ENCODE data around the gene PLXDC2. TPM values are rescaled to one million over a fixed set of nuclear protein-coding genes. Genes with fewer than 3 reads are reported as not detected.

The PLXDC2 gene
- total RNA-seq, 1 experiment from 2014 or later: not detected

DNA sequence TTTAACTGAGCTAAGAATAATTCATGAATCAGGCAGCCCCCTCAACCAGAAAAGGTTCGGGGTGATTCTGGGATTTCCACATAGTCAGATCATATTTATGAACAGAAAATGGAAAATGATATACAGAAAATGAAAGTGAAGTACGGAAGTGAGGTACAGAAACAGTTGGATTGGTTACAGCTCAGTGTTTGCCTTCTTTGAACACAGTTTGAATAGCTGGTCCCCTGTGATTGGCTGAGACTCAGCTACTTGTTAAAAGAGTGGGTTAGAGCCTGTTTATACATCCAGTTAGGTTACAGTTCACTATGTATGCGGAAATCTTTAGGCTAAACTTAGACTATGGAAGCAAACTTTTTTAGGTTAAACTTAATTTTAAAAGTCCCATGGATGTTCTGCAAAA, 511.7 kb downstream of the PLXDC2 start:
- intact Hi-C loops (cut with micrococcal nuclease; ENCODE audit: unreplicated experiment): no loop called here
- Mint-ChIP-seq H3K4me1 (ENCODE audit: low read depth, unreplicated experiment) (no peaks in the 10 kb centered on the region), H3K27ac (ENCODE audit: unreplicated experiment) (no peak overlapping the region), H3K9me3 (ENCODE audit: low read depth, unreplicated experiment) (peaks cover 12% of the 10 kb centered on the region), H3K4me3 (ENCODE audit: low read depth, unreplicated experiment) (no peak overlapping the region), H3K36me3 (ENCODE audit: insufficient read depth, unreplicated experiment) (no peaks in the 10 kb centered on the region), H3K27me3 (ENCODE audit: unreplicated experiment) (no peaks in the 10 kb centered on the region)
- DNase-seq: no peak
- no TSS peak for BruUV-seq (replicated peaks)
- TF ChIP-seq, protein P1, sequence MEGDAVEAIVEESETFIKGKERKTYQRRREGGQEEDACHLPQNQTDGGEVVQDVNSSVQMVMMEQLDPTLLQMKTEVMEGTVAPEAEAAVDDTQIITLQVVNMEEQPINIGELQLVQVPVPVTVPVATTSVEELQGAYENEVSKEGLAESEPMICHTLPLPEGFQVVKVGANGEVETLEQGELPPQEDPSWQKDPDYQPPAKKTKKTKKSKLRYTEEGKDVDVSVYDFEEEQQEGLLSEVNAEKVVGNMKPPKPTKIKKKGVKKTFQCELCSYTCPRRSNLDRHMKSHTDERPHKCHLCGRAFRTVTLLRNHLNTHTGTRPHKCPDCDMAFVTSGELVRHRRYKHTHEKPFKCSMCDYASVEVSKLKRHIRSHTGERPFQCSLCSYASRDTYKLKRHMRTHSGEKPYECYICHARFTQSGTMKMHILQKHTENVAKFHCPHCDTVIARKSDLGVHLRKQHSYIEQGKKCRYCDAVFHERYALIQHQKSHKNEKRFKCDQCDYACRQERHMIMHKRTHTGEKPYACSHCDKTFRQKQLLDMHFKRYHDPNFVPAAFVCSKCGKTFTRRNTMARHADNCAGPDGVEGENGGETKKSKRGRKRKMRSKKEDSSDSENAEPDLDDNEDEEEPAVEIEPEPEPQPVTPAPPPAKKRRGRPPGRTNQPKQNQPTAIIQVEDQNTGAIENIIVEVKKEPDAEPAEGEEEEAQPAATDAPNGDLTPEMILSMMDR (IDR thresholded peaks at IDR 0.05; ENCODE audit: unreplicated experiment): no peak
- CTCF ChIA-PET: no interaction called here

DNA sequence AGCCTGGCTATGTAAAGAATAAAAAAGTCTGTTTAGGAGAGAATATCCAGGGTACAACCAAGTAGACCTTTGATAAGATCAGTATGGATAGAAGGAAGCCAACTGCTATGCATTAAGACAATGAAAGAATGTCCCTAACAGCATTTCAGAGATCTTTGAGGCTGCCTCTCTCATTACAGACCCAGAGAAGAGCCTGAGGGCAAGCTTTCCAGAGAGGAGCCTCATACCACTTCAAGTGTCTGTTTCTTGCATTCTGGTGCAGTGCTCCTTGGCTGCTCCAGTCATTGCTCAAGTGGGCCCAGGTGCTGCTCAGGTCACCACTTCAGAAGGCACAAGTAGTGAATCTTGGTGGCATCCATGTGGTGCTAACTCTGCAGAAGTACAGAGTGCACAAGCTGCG, 514.0 kb downstream of the PLXDC2 start:
- Mint-ChIP-seq H3K9me3 (ENCODE audit: low read depth, unreplicated experiment) (peaks cover 12% of the 10 kb centered on the region), H3K4me3 (ENCODE audit: low read depth, unreplicated experiment) (no peak overlapping the region), H3K27me3 (ENCODE audit: unreplicated experiment) (no peaks in the 10 kb centered on the region), H3K27ac (ENCODE audit: unreplicated experiment) (no peak overlapping the region), H3K36me3 (ENCODE audit: insufficient read depth, unreplicated experiment) (no peaks in the 10 kb centered on the region), H3K4me1 (ENCODE audit: low read depth, unreplicated experiment) (no peaks in the 10 kb centered on the region)
- TF ChIP-seq, protein P1 (IDR thresholded peaks at IDR 0.05; ENCODE audit: unreplicated experiment): no peak
- no peak for DNase-seq
- intact Hi-C loops (cut with micrococcal nuclease; ENCODE audit: unreplicated experiment): no loop called here
- no TSS peak for BruUV-seq (replicated peaks)
- CTCF ChIA-PET: no interaction called here

DNA sequence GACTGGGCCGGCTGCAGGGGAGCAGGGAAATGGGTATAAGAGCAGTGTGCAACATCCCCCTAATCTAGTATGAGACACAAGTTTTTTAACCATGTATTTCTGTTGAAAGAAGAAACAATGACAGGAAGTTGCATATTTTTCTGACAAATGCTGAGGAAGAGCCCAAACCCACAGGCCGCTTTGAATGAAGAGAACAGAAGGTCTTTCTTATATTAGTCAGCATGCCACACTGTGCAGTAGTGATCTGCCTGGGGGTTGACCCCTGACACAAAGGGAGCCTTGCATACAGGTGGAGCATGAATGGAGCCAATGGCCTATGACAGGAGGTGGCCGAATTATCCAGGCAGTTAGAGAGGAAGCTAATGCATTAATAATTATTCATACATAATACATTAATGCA, 518.3 kb downstream of the PLXDC2 start:
- Mint-ChIP-seq H3K4me3 (ENCODE audit: low read depth, unreplicated experiment) (no peak overlapping the region), H3K27ac (ENCODE audit: unreplicated experiment) (no peak overlapping the region), H3K4me1 (ENCODE audit: low read depth, unreplicated experiment) (no peaks in the 10 kb centered on the region), H3K9me3 (ENCODE audit: low read depth, unreplicated experiment) (peaks cover 22% of the 10 kb centered on the region), H3K27me3 (ENCODE audit: unreplicated experiment) (no peaks in the 10 kb centered on the region), H3K36me3 (ENCODE audit: insufficient read depth, unreplicated experiment) (no peaks in the 10 kb centered on the region)
- DNase-seq: no peak
- CTCF ChIA-PET: no interaction called here
- intact Hi-C loops (cut with micrococcal nuclease; ENCODE audit: unreplicated experiment): no loop called here
- TF ChIP-seq, protein P1 (IDR thresholded peaks at IDR 0.05; ENCODE audit: unreplicated experiment): no peak
- no TSS peak for BruUV-seq (replicated peaks)

Data from Calu3 (cell line).